Measurements from ENCODE around the gene CCDC3. TPM values are rescaled to one million over a fixed set of nuclear protein-coding genes. Genes with fewer than 3 reads are reported as not detected.

The CCDC3 gene
- polyA plus RNA-seq, 1 of the 3 experiments (the other 2 are of a cell fraction): 0.02 TPM

DNA sequence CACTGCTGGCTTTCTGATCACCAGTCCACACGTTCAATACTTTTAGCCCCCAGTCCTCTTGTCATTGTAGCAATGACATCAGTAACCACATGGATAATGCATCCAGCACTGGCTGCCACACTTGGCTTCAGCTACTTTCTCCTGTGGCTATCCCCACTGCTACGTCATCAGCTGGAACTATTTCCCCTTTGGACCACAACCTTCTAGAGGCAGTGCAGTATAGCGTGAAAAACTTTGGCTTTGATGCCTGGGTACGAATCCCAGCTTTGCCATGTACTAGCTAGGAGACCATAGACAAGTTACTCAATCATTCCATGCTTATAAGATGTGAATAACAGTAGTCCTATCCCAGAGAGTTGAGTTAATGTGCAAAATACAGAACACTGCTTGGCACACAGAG, 63.2 kb downstream of the CCDC3 start:
- Histone ChIP-seq H3K4me1 (ENCODE audit: control insufficient read depth in 1 of 2, insufficient read depth in 2 of 2, low read depth in 1 of 2, low read length in 1 of 2) (no peaks in the 10 kb centered on the region), H3K9ac (no peak overlapping the region), H3K27ac (ENCODE audit: low read depth in 2 of 2, low read length in 1 of 2) (no peak overlapping the region), H3K36me3 (replicated peaks in 1 of 2; ENCODE audit: control insufficient read depth in 1 of 2, insufficient read depth in 2 of 2, low read length in 1 of 2) (no peaks in the 10 kb centered on the region), H3K4me3 (ENCODE audit: low read depth in 2 of 2, low read length in 1 of 2) (no peak overlapping the region), H2AFZ (ENCODE audit: low read depth) (no peak overlapping the region), H3K9me3 (no peaks in the 10 kb centered on the region), H4K20me1 (ENCODE audit: insufficient read depth) (no peaks in the 10 kb centered on the region), H3K4me2 (no peak overlapping the region), H3K9me2 (no peaks in the 10 kb centered on the region), H3F3A (replicated peaks; ENCODE audit: insufficient read depth) (no peaks in the 10 kb centered on the region), H3K79me2 (ENCODE audit: insufficient read depth) (no peaks in the 10 kb centered on the region), H3K27me3 (ENCODE audit: insufficient read depth) (no peaks in the 10 kb centered on the region)
- CTCF ChIA-PET: interaction anchor here (1.0 to 1.6 kb wide), 4 partner anchors 9 to 231 kb away, joined by 3 to 4 read pairs (median 3); no protein-coding TSS in a partner anchor
- 15% methylated on average over 4 of the region's 4 CpGs for WGBS (ENCODE audit: low lambda C conversion rate)
- POLR2A ChIA-PET: no interaction called here
- DNase-seq: no peak
- no peak for TF ChIP-seq TCF12 (IDR thresholded peaks at IDR 0.05)
- TF ChIP-seq RFX5 (IDR thresholded peaks at IDR 0.05; ENCODE audit: low read length): no peak
- TF ChIP-seq, protein P1, sequence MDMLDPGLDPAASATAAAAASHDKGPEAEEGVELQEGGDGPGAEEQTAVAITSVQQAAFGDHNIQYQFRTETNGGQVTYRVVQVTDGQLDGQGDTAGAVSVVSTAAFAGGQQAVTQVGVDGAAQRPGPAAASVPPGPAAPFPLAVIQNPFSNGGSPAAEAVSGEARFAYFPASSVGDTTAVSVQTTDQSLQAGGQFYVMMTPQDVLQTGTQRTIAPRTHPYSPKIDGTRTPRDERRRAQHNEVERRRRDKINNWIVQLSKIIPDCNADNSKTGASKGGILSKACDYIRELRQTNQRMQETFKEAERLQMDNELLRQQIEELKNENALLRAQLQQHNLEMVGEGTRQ (IDR thresholded peaks at IDR 0.05; ENCODE audit: borderline replicate concordance, low read depth, low read length): no peak
- TF ChIP-seq RCOR1 (IDR thresholded peaks at IDR 0.05; ENCODE audit: low read length): no peak
- TF ChIP-seq NRF1 (IDR thresholded peaks at IDR 0.05; ENCODE audit: low read depth, low read length): no peak
- no peak for TF ChIP-seq ELF1 (IDR thresholded peaks at IDR 0.05)
- no peak for TF ChIP-seq TEAD4 (IDR thresholded peaks at IDR 0.05; ENCODE audit: borderline replicate concordance, insufficient read depth)
- TF ChIP-seq GATA2 (CRISPR knock-in tag; IDR thresholded peaks at IDR 0.05): no peak
- no peak for TF ChIP-seq FOXJ3 (CRISPR knock-in tag; IDR thresholded peaks at IDR 0.05)
- TF ChIP-seq, protein P2, sequence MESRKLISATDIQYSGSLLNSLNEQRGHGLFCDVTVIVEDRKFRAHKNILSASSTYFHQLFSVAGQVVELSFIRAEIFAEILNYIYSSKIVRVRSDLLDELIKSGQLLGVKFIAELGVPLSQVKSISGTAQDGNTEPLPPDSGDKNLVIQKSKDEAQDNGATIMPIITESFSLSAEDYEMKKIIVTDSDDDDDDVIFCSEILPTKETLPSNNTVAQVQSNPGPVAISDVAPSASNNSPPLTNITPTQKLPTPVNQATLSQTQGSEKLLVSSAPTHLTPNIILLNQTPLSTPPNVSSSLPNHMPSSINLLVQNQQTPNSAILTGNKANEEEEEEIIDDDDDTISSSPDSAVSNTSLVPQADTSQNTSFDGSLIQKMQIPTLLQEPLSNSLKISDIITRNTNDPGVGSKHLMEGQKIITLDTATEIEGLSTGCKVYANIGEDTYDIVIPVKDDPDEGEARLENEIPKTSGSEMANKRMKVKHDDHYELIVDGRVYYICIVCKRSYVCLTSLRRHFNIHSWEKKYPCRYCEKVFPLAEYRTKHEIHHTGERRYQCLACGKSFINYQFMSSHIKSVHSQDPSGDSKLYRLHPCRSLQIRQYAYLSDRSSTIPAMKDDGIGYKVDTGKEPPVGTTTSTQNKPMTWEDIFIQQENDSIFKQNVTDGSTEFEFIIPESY (IDR thresholded peaks at IDR 0.05; ENCODE audit: borderline replicate concordance, low read depth): no peak
- TF ChIP-seq FOXM1 (IDR thresholded peaks at IDR 0.05; ENCODE audit: low read depth): no peak
- TF ChIP-seq GABPA (IDR thresholded peaks at IDR 0.05; ENCODE audit: low read depth): no peak
- TF ChIP-seq YY1 (IDR thresholded peaks at IDR 0.05; ENCODE audit: low read depth): no peak
- TF ChIP-seq, protein P3, sequence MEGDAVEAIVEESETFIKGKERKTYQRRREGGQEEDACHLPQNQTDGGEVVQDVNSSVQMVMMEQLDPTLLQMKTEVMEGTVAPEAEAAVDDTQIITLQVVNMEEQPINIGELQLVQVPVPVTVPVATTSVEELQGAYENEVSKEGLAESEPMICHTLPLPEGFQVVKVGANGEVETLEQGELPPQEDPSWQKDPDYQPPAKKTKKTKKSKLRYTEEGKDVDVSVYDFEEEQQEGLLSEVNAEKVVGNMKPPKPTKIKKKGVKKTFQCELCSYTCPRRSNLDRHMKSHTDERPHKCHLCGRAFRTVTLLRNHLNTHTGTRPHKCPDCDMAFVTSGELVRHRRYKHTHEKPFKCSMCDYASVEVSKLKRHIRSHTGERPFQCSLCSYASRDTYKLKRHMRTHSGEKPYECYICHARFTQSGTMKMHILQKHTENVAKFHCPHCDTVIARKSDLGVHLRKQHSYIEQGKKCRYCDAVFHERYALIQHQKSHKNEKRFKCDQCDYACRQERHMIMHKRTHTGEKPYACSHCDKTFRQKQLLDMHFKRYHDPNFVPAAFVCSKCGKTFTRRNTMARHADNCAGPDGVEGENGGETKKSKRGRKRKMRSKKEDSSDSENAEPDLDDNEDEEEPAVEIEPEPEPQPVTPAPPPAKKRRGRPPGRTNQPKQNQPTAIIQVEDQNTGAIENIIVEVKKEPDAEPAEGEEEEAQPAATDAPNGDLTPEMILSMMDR (IDR thresholded peaks at IDR 0.05): no peak
- TF ChIP-seq TAF1 (IDR thresholded peaks at IDR 0.05; ENCODE audit: borderline replicate concordance, low read depth, low read length): no peak

Data from SK-N-SH (cell line).